HG02973 (cell line): ENCODE measurements around the gene MYL6B.

ENCODE experiments used
- ATAC-seq: cut with Tn5 transposase; IDR thresholded peaks from one replicate; pipeline ENCODE4 v1.9.1; 2021; ENCODE audit warnings: moderate library complexity; ENCODE audit not compliant: unreplicated experiment

Gene MYL6B

DNA sequence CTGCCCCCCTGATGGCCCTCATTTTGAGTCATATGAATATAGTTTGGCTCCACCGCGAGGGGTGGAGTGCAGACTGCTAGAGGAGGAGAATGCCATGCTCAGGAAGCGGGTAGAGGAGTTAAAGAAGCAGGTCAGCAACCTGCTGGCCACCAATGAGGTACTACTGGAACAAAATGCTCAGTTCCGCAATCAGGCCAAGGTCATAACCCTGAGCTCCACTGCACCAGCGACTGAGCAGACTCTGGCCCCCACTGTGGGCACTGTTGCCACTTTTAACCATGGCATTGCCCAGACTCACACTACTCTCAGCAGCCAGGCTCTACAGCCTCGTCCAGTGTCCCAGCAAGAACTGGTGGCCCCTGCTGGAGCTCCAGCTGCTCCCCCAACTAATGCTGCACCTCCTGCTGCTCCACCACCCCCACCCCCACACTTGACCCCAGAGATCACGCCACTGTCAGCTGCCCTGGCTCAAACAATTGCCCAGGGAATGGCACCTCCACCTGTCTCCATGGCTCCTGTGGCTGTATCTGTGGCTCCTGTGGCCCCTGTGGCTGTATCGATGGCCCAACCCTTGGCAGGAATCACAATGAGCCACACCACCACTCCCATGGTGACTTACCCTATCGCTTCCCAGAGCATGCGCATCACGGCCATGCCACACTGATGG is 31.1 kb upstream of the MYL6B start:
- no peak for ATAC-seq

GRCh38 chr12:56122637-56123036 is 29.8 kb upstream of the MYL6B start:
- no peak for ATAC-seq

DNA sequence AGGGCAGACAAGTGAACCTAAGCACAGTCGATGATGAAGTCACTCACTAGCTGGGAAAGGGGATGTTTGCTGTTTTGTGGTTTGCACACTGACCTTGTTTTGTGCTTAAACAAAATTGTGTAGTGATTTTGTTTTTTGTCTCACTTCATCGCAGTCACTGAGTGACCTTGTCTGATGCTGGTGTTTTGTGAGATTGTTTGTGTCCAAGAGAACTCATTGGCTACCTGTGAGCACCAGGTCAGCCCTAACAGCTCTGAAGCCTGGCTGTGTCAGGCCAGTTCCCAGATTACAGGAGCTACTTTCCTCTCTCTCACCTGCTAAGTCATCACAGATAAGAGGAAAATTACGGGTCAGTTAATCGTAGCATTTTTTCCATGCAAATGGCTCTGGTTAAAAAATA is 28.3 kb upstream of the MYL6B start:
- no peak for ATAC-seq

DNA sequence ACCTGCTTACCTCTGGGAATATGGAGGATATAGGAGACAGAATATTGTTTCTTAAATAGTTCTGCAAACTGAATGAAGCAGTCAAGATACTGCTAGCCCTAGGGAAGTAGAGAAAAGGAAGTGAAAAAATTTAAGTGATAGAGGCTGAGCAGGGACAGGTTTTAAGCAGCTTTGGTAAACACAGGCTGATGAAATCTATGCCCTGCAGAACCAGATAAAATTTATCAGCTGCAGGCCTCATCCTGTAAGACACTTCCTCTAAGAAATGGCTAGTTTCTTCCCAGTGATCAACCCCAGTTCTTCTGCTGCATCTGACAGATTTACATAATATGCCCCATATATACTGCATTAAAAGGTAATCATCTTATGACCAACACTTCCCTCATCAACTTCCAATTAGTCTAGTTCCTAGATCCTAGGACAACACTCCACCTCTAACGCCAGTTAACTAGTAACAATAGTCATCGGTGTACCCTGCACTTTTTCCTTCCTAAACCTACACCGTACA is 25.6 kb upstream of the MYL6B start:
- no peak for ATAC-seq

GRCh38 chr12:56127485-56127887 is 24.9 kb upstream of the MYL6B start:
- no peak for ATAC-seq

- peak; percentile 89 for ATAC-seq
These were observed 24.3 kb upstream of the MYL6B start, which contains the start of gene ESYT1 for GRCh38 chr12:56127888-56128669. ESYT1 (plus strand) TSS chr12:56128267; CDS start chr12:56128320, 53 bp downstream.

DNA sequence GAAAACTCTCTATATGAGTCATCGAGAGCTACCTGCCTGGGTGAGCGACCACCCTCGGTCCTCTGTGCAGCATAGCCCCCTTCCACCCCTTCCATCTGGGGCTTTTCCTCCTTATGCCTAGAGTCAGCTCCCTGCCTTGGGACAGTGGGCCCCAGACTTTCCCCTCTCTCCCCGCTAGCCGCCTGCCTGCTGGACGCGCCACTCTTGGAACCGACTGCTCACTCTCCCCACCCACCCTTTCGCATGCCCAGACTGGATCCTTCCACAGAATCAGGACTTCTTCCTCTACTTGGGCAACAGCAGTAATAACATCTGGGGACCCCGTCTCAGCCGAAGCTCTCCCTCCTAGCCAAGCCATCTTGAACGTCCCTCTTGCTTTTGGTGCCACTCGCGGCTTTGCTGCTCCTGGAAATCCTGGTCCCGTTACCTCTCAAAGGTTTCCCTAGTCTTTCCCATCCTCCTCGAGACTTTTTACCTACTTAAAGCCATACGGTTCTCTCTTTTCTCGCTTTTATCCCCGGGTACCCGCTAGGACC is 23.6 kb upstream of the MYL6B start:
- no peak for ATAC-seq

DNA sequence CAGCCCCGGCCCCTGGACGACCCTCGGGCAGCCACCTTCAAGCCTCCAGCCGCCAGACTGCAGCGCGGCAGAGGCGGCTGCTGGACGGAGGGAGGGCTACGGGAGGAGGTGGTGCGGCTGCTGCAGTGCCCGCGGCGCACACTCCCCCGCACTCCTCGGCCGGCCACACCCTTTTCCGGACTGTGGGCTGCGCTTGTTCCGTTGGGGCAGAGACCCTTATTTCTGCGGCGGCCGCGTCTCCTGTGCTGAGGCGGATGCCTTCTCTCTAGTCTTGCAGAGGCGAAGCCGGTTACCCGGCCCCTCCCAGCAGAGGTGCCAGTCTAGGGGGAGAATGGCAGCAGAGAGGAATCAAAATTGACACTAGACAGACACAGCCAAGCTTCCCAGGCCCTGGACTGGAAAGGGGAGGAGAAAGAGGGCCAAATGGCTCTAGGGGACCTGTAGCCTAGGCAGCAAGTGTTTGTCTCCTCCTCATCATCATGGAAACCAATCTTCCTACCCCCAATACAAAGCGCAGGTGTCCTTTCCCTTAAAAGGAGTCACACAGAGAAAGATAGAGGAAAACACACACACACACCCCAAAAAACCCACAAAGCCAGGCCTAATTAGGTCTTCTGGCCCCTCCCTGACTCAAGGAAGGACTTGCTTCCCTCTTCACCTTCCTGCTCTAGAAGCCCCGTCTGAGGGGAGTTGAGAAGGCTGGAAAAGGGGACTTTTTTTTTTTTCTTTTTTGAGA is 23.0 kb upstream of the MYL6B start:
- peak; percentile 25 for ATAC-seq

DNA sequence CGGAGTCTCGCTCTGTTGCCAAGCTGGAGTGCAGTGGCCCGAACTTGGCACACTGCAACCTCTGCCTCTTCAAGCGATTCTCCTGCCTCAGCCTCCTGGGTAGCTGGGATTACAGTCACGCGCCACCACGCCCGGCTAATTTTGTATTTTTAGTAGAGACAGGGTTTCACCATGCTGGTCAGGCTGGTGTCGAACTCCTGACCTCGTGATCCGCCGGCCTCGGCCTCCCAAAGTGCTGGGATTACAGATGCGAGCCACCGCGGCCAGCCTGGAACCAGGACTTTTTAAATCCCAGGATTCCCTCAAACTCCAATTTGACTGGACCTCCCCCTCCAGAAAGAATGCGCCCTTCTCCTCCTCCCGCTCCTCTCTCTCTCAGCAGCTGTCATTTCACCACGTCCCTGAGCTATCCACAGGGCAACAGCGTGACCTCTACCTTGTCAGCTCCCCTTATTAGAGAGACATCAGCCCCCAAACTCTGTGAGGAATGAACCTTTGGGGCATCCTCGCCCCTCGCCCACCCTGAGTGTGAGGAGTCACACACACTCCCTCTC is 22.4 kb upstream of the MYL6B start:
- ATAC-seq, result no peak

DNA sequence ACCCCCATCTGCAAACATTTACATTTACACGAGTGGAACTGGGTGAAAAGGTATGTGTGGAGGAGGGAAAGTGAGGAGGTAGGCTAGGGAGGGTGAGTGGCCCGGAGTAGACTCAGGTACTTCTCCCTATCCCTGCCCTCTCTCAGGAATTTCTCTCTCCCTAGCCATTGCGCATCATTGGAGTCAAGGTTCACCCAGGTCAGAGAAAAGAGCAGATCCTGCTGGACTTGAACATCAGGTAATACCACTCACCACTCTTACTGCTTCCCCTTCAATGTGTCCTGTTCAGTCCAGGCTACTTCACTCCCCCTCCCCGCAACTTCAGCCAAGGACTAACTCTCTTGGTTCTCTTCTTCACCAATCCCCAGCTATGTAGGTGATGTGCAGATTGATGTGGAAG is 21.5 kb upstream of the MYL6B start:
- no peak for ATAC-seq

- no peak for ATAC-seq
These were observed 17.5 kb upstream of the MYL6B start for GRCh38 chr12:56134897-56135296.

GRCh38 chr12:56137853-56138571 is 14.4 kb upstream of the MYL6B start:
- no peak for ATAC-seq

- no peak for ATAC-seq
These were observed 10.2 kb upstream of the MYL6B start for GRCh38 chr12:56141946-56142784.

DNA sequence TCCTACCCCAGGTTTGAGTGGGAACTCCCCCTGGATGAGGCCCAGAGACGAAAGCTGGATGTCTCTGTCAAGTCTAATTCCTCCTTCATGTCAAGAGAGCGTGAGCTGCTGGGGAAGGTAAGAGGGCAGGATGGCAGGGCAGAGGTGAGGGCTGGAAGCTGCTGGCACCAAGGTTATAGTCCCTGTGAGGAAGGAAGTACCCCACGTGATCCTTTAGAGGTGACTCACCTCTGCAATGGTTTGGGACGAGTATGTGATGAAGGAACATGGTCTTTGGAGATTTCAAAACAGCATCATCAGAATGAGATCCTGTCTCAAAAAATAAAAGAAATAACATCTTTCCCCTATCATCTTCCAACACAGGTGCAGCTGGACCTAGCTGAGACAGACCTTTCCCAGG is 9.2 kb upstream of the MYL6B start:
- ATAC-seq, result no peak

- no peak for ATAC-seq
These were observed 8.5 kb upstream of the MYL6B start for GRCh38 chr12:56143870-56144269.

- no peak for ATAC-seq
These were observed 7.2 kb upstream of the MYL6B start for GRCh38 chr12:56145217-56145616.

DNA sequence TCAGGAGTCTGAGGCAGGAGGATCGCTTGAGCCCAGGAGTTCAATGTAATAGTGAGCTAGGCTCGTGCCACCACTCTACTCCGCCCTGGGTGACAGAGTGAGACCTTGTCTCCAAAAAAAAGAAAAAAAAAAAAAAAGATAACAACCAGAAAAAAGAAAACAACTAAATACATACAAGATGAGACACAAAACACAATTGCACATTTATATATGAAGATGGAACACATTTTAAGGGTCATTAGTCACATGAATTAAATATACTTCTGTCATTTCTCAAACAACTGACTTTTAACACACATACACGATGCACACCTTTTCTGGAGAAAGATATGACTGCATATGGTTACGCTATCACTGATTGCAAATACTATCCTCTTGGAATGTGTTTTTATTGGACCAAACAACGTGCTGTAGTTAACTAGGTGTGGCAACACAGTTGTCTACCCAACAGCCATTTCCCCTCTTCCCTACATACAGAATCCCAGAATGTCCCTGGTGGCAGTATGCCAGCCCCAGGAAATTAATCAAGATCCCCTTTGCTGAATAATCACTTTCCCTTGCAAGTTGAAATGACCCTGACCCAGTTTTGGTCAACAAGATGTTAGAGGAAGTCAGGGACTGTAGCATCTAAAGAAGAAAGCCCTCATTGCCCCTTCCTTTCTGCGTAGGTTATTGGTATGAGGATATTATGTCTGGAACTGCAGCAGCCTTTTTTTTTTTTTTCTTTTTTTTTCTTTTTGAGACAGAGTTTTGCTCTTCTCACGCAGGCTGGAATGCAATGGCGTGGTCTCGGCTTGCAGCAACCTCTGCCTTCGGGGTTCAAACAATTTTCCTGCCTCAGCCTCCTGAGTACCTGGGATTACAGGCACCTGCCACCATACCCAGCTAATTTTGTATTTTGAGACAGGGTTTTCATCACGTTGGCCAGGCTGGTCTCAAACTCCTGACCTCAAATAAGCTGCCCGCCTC is 5.6 kb upstream of the MYL6B start:
- no peak for ATAC-seq

DNA sequence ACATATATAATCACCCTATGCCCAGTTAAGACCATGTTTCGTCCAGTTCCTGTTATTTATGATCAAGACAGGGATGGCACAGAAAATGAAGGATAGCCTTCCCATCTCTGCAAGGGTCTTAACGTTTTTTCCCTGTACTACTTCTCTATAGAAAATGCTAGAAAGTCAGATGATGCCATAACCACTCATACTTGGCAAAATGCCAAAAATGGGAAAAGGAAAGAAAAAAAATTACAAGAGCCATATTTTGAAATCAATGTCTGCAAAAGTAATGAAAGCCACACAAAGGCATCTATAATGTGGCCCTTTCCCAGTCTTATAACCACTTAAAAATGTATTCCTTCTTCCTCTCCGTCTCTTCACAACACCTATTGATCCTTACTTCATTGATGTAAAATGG is 1.8 kb upstream of the MYL6B start:
- no peak for ATAC-seq
